GM12878 (cell line): ENCODE measurements around the gene POMP. TPM values are rescaled to one million over a fixed set of nuclear protein-coding genes. Genes with fewer than 3 reads are reported as not detected.

Experiments used
- ATF7 ChIP-seq: fragments of 450-650 bp; IDR thresholded peaks from 2 replicates; pipeline ENCODE4 v1.6.1; 2016; ENCODE audit warnings: low read depth, mild to moderate bottlenecking
- CHD4 ChIP-seq: fragments of 200-600 bp; sonication (generic); IDR thresholded peaks from 2 replicates; pipeline ENCODE4 v1.6.1; 2016; ENCODE audit warnings: mild to moderate bottlenecking
- CREM ChIP-seq: IDR thresholded peaks from 2 replicates; pipeline ENCODE4 v1.6.1; 2014; ENCODE audit warnings: antibody characterized with exemption, low read depth
- CTCF ChIP-seq, 3 experiments: IDR thresholded peaks in 2 of 3; conservative IDR thresholded peaks in 1 of 3; 2 replicates each; pipeline ENCODE4 v1.5.1; 2011; ENCODE audit warnings: low read depth in 3 of 3, low read length in 3 of 3, mild to moderate bottlenecking in 3 of 3, control low read depth in 2 of 3, moderate library complexity in 2 of 3, inconsistent platforms in 1 of 3, mixed read lengths in 1 of 3; ENCODE audit not compliant: control insufficient read depth in 2 of 3, insufficient read depth in 1 of 3; ENCODE audit errors: extremely low read depth in 1 of 3
- EP300 ChIP-seq, 2 experiments: fragments of 150-350 bp in 1 of 2; IDR thresholded peaks; 2 replicates each; pipeline ENCODE4 v1.6.1; 2011 to 2012; ENCODE audit warnings: low read depth in 2 of 2, low read length in 2 of 2, borderline replicate concordance in 1 of 2, improper control_type of control experiment in 1 of 2, inconsistent platforms in 1 of 2; ENCODE audit not compliant: control insufficient read depth in 1 of 2
- ETV6 ChIP-seq, 2 experiments: fragments of 450-650 bp in 1 of 2; IDR thresholded peaks in 1 of 2; conservative IDR thresholded peaks in 1 of 2; 2 replicates each; pipeline ENCODE4 v1.6.1; 2014; ENCODE audit warnings: antibody characterized with exemption in 1 of 2, borderline replicate concordance in 1 of 2, low read depth in 1 of 2, mild to moderate bottlenecking in 1 of 2, moderate library complexity in 1 of 2
- EZH2 ChIP-seq: IDR thresholded peaks from 2 replicates; pipeline ENCODE4 v1.6.1; 2012; ENCODE audit warnings: low read depth, mild to moderate bottlenecking, control low read depth, inconsistent platforms, low read length, borderline replicate concordance; ENCODE audit not compliant: control insufficient read depth
- FOXK2 ChIP-seq: fragments of 450-650 bp; IDR thresholded peaks from 2 replicates; pipeline ENCODE4 v1.6.1; 2017; ENCODE audit warnings: mild to moderate bottlenecking, moderate library complexity
- IKZF1 ChIP-seq: fragments of 450-650 bp; conservative IDR thresholded peaks from 2 replicates; pipeline ENCODE4 v1.6.1; 2017; ENCODE audit warnings: antibody characterized with exemption, mild to moderate bottlenecking
- IKZF2 ChIP-seq, 2 experiments: fragments of 450-650 bp; IDR thresholded peaks; 2 replicates each; pipeline ENCODE4 v1.6.1; 2017; ENCODE audit warnings: mild to moderate bottlenecking in 2 of 2, moderate library complexity in 2 of 2
- KLF5 ChIP-seq: fragments of 450-650 bp; IDR thresholded peaks from 2 replicates; pipeline ENCODE4 v1.6.1; 2014; ENCODE audit warnings: mild to moderate bottlenecking; ENCODE audit not compliant: partially characterized antibody
- NFIC ChIP-seq: IDR thresholded peaks from 2 replicates; pipeline ENCODE4 v1.6.1; 2012; ENCODE audit warnings: low read depth, mild to moderate bottlenecking, inconsistent platforms, low read length, moderate library complexity
- NFXL1 ChIP-seq: fragments of 450-650 bp; IDR thresholded peaks from 2 replicates; pipeline ENCODE4 v1.6.1; 2017; ENCODE audit warnings: antibody characterized with exemption, mild to moderate bottlenecking, borderline replicate concordance
- NKRF ChIP-seq: fragments of 450-650 bp; conservative IDR thresholded peaks from 2 replicates; pipeline ENCODE4 v1.6.1; 2017; ENCODE audit warnings: mild to moderate bottlenecking, moderate library complexity
- NR2F1 ChIP-seq: fragments of 450-650 bp; conservative IDR thresholded peaks from 2 replicates; pipeline ENCODE4 v1.6.1; 2017; ENCODE audit warnings: mild to moderate bottlenecking
- PML ChIP-seq: IDR thresholded peaks from 2 replicates; pipeline ENCODE4 v1.6.1; 2012; ENCODE audit warnings: low read length, inconsistent platforms
- POLR2AphosphoS5 ChIP-seq: IDR thresholded peaks from 2 replicates; pipeline ENCODE4 v1.6.1; 2011; ENCODE audit warnings: mild to moderate bottlenecking, low read length, inconsistent platforms
- RUNX3 ChIP-seq: IDR thresholded peaks from 2 replicates; pipeline ENCODE4 v1.6.1; 2012; ENCODE audit warnings: low read length, inconsistent platforms
- SMAD1 ChIP-seq: fragments of 450-650 bp; IDR thresholded peaks from 2 replicates; pipeline ENCODE4 v1.6.1; 2018; ENCODE audit warnings: mild to moderate bottlenecking, low read depth; ENCODE audit not compliant: partially characterized antibody
- SRF ChIP-seq, 2 experiments: IDR thresholded peaks; 2 replicates each; pipeline ENCODE4 v1.6.1; 2011; ENCODE audit warnings: low read depth in 2 of 2, low read length in 2 of 2, mild to moderate bottlenecking in 1 of 2, moderate library complexity in 1 of 2
- SUPT20H ChIP-seq: IDR thresholded peaks from 2 replicates; pipeline ENCODE4 v1.6.1; 2011; ENCODE audit warnings: low read depth, mild to moderate bottlenecking, low read length, moderate library complexity, borderline replicate concordance; ENCODE audit not compliant: control insufficient read depth
- TAF1 ChIP-seq: IDR thresholded peaks from 2 replicates; pipeline ENCODE4 v1.6.1; 2011; ENCODE audit warnings: mild to moderate bottlenecking, low read depth, low read length, borderline replicate concordance
- WRNIP1 ChIP-seq: IDR thresholded peaks from 2 replicates; pipeline ENCODE4 v1.6.1; 2011; ENCODE audit warnings: low read depth, low read length, improper control_type of control experiment, borderline replicate concordance
- ZBED1 ChIP-seq: IDR thresholded peaks from 2 replicates; pipeline ENCODE4 v1.6.1; 2016; ENCODE audit warnings: borderline replicate concordance
- ZNF24 ChIP-seq: fragments of 450-650 bp; IDR thresholded peaks from 2 replicates; pipeline ENCODE4 v1.6.1; 2017; ENCODE audit warnings: antibody characterized with exemption, mild to moderate bottlenecking
- polyA plus RNA-seq, 11 experiments: library from polyadenylated mRNA; depleted of rRNA in 4 of 11; unstranded in 6 of 11; stranded (reverse) in 5 of 11; fragments of >200 nt; fragmentation: Nextera tagmentation in 4 of 11; fragmentation: Illumina TruSeq in 1 of 11; extraction: Ambion mirVana in 4 of 11; extraction: Trizol in 1 of 11; gene quantifications; 1 replicate in 1 of 11; 2 replicates in 10 of 11; pipeline versions ENCODE4 v1.2.1 to v1.2.3, GENCODE V29; 2011 to 2016; ENCODE audit warnings: inconsistent platforms in 2 of 11, missing spikeins in 2 of 11, low read depth in 1 of 11
- total RNA-seq, 4 experiments: library from RNA; depleted of rRNA in 3 of 4; stranded (reverse); fragments of >200 nt in 3 of 4; fragmentation: Illumina TruSeq in 1 of 4; extraction: Trizol in 1 of 4; gene quantifications; 2 replicates each; pipeline versions ENCODE4 v1.2.1 to v1.2.3, GENCODE V29; 2013 to 2021

The POMP gene
- total and polyA plus RNA-seq, 10 of the 15 experiments (the other 5 are each of a cell fraction or from before 2014, with no cell fraction given): 90.4 to 668 (median 144) TPM

GRCh38 chr13:28637714-28638355, 21.1 kb upstream of the POMP start (continued):
- TF ChIP-seq EP300 (IDR thresholded peaks at IDR 0.05; ENCODE audit: borderline replicate concordance in 1 of 2, control insufficient read depth in 1 of 2, low read depth in 2 of 2, low read length in 2 of 2): no peak
- TF ChIP-seq FOXK2: no peak
- TF ChIP-seq IKZF1: no peak
- TF ChIP-seq ZBED1: no peak
- peak; percentile 45; the same call in 1 of the 2 replicates for TF ChIP-seq RUNX3
- TF ChIP-seq PML: no peak
- no peak for TF ChIP-seq CHD4
- TF ChIP-seq NR2F1: no peak
- no peak for TF ChIP-seq SMAD1
- TF ChIP-seq ETV6 (conservative IDR thresholded peaks at IDR 0.05 in 1 of 2, IDR thresholded peaks at IDR 0.05 in 1 of 2; ENCODE audit: borderline replicate concordance in 1 of 2, low read depth in 1 of 2): no peak
- TF ChIP-seq NKRF: no peak
- TF ChIP-seq SRF (IDR thresholded peaks at IDR 0.05; ENCODE audit: low read depth in 2 of 2, low read length in 2 of 2): no peak
- no peak for TF ChIP-seq NFXL1
- 0 out of 2 replicates have a peak, but pooled peaks have one; percentile 25 for TF ChIP-seq NFIC
- no peak for TF ChIP-seq WRNIP1
- no peak for TF ChIP-seq TAF1
- TF ChIP-seq CTCF (IDR thresholded peaks at IDR 0.05 in 2 of 3, conservative IDR thresholded peaks at IDR 0.05 in 1 of 3; ENCODE audit: control insufficient read depth in 2 of 3, extremely low read depth in 1 of 3, insufficient read depth in 1 of 3, low read depth in 3 of 3, low read length in 3 of 3): peak in 1 of 3 experiments; percentile 58; a peak in 2 of 6 replicates
- TF ChIP-seq ZNF24: peak; percentile 16; the same call in 1 of the 2 replicates
- no peak for TF ChIP-seq KLF5
- no peak for TF ChIP-seq ATF7
- TF ChIP-seq POLR2AphosphoS5: no peak
- no peak for TF ChIP-seq CREM
- TF ChIP-seq SUPT20H: no peak
- TF ChIP-seq EZH2: no peak
- 0 out of 4 replicates have a peak, but pooled peaks of 1 of the 2 experiments have one; percentile 6 for TF ChIP-seq IKZF2 (IDR thresholded peaks at IDR 0.05)
